Osteoblast (primary cell): Measurements from ENCODE around the gene ADGRL2. TPM values are rescaled to one million over a fixed set of nuclear protein-coding genes. Genes with fewer than 3 reads are reported as not detected.

Experiments
- DNase-seq: peaks from one replicate; pipeline ENCODE4 v3.0.0; 2011; ENCODE audit warnings: low spot score, mixed read lengths; ENCODE audit not compliant: insufficient read length; ENCODE audit errors: missing footprints
- H2AFZ ChIP-seq: 2 replicates; pipeline ENCODE4 v1.6.0; 2011; ENCODE audit warnings: mild to moderate bottlenecking, low read length
- H3K27ac ChIP-seq: 2 replicates; pipeline ENCODE4 v1.5.1; 2011; ENCODE audit warnings: mild to moderate bottlenecking, low read depth, low read length, moderate library complexity
- H3K27me3 ChIP-seq: 2 replicates; pipeline ENCODE4 v1.6.0; 2012; ENCODE audit warnings: mild to moderate bottlenecking, control low read depth, inconsistent platforms, low read length, moderate library complexity; ENCODE audit not compliant: insufficient read depth
- H3K36me3 ChIP-seq: 2 replicates; pipeline ENCODE4 v1.5.1; 2011; ENCODE audit warnings: mild to moderate bottlenecking, low read length, control low read depth, moderate library complexity; ENCODE audit not compliant: insufficient read depth
- H3K4me1 ChIP-seq: 2 replicates; pipeline ENCODE4 v1.5.1; 2011; ENCODE audit warnings: mild to moderate bottlenecking, low read length, control low read depth, moderate library complexity; ENCODE audit not compliant: insufficient read depth
- H3K4me2 ChIP-seq: 2 replicates; pipeline ENCODE4 v1.6.0; 2011; ENCODE audit warnings: mild to moderate bottlenecking, low read length; ENCODE audit not compliant: insufficient read depth
- H3K4me3 ChIP-seq: fragments of 200-600 bp; sonication (generic); 3 replicates; pipeline ENCODE4 v1.5.1; 2012; ENCODE audit warnings: mild to moderate bottlenecking, low read length, inconsistent platforms; ENCODE audit not compliant: insufficient read depth
- H3K79me2 ChIP-seq: 2 replicates; pipeline ENCODE4 v1.6.0; 2012; ENCODE audit warnings: mild to moderate bottlenecking, low read length, control low read depth, inconsistent platforms; ENCODE audit not compliant: insufficient read depth
- H3K9me3 ChIP-seq: 2 replicates; pipeline ENCODE4 v1.5.1; 2011; ENCODE audit warnings: low read depth, low read length, control low read depth
- H4K20me1 ChIP-seq: 2 replicates; pipeline ENCODE4 v1.6.0; 2012; ENCODE audit warnings: mild to moderate bottlenecking, low read length, control low read depth; ENCODE audit not compliant: insufficient read depth
- total RNA-seq: library from RNA; depleted of rRNA; stranded (reverse); fragments of >200 nt; gene quantifications from 2 replicates; pipeline ENCODE4 v1.2.3, GENCODE V29; 2012
- TF ChIP-seq, protein P1 (sequence below): IDR thresholded peaks from 2 replicates; pipeline ENCODE4 v1.5.1; 2011; ENCODE audit warnings: mild to moderate bottlenecking, low read depth, low read length, moderate library complexity; ENCODE audit errors: extremely low read depth

The ADGRL2 gene
- total RNA-seq, 1 donor = 55.4 TPM

DNA sequence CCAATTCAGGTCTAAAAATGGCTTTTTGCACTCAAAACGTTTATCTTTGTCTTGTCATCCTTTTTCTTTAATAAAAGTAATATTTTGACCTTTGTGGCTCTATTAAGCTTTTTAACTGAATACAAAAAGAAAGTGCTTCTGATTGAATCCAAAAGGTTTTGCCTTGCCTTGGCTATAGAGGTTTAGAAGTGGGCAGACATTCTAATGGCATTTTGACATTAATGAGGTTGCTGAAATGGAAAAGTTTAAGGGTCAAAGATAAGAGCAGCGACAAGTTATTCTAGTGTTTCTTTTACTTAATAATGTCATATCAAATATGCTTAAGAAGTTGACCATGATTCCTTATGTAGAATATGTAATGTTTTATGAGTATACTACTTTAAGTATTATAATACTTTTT is 120.2 kb downstream of the ADGRL2 start:
- Histone ChIP-seq H3K27ac (peak overlapping the region; percentile 36), H3K27me3 (no peaks in the 10 kb centered on the region), H3K4me1 (peaks cover 21% of the 10 kb centered on the region), H3K36me3 (no peaks in the 10 kb centered on the region), H3K79me2 (peaks cover 12% of the 10 kb centered on the region), H2AFZ (no peak overlapping the region), H3K9me3 (no peaks in the 10 kb centered on the region), H3K4me2 (peak overlapping the region; percentile 56), H4K20me1 (peaks cover 3% of the 10 kb centered on the region), H3K4me3 (no peak overlapping the region)
- TF ChIP-seq, protein P1, sequence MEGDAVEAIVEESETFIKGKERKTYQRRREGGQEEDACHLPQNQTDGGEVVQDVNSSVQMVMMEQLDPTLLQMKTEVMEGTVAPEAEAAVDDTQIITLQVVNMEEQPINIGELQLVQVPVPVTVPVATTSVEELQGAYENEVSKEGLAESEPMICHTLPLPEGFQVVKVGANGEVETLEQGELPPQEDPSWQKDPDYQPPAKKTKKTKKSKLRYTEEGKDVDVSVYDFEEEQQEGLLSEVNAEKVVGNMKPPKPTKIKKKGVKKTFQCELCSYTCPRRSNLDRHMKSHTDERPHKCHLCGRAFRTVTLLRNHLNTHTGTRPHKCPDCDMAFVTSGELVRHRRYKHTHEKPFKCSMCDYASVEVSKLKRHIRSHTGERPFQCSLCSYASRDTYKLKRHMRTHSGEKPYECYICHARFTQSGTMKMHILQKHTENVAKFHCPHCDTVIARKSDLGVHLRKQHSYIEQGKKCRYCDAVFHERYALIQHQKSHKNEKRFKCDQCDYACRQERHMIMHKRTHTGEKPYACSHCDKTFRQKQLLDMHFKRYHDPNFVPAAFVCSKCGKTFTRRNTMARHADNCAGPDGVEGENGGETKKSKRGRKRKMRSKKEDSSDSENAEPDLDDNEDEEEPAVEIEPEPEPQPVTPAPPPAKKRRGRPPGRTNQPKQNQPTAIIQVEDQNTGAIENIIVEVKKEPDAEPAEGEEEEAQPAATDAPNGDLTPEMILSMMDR = no peak
- no peak for DNase-seq

DNA sequence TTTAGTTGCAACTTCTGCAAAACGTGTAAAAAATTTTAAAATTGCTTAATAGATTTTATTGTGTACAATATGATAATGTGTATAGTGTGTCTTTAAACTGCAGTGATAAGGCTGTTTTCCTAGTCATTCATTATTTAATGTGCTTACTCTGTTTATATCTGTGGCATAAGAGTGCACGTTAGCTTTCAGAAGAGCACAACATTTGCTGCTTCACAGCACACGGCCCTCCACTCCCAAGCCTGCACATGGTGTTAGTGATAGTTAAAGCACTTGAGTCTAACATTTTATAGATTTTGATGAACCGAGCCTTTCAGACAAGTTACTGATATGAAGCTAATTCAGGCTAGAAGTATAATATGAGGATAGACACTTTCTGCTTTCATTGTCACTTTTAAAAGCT is 120.6 kb downstream of the ADGRL2 start:
- Histone ChIP-seq H2AFZ (no peak overlapping the region), H3K4me3 (no peak overlapping the region), H4K20me1 (peaks cover 3% of the 10 kb centered on the region), H3K36me3 (no peaks in the 10 kb centered on the region), H3K4me1 (peaks cover 21% of the 10 kb centered on the region), H3K27me3 (no peaks in the 10 kb centered on the region), H3K4me2 (no peak overlapping the region), H3K79me2 (peaks cover 12% of the 10 kb centered on the region), H3K9me3 (no peaks in the 10 kb centered on the region), H3K27ac (no peak overlapping the region)
- DNase-seq = no peak
- TF ChIP-seq, protein P1 = no peak

DNA sequence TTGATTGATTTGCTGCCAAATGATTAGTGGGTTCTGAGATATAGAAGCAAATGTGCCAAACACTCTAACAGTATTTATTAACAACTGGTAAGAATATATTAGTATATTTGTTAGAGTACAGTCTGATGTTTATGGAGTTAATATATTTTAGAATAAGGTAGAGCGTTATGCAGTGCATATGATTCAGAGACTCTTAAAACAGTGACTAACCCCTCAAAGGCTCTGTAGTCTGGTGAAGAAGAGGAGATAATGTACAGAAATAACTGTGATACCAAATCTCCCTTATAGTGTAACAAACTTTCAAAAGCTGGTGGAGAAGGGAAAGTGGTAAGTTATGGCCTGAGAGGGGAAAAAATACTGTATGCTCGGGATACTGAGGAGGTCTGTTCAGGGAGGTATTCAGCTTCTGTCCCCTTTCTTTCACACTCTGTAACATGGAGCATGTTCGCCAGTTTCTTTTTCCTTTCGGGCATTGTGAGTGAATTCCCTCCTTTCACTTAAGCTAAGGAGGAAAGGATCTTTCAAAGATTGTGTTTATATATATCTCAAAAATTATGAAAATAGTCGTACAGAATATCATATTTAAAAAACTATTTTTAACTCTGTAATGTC is 121.2 kb downstream of the ADGRL2 start:
- Histone ChIP-seq H4K20me1 (peaks cover 3% of the 10 kb centered on the region), H3K4me1 (peaks cover 21% of the 10 kb centered on the region), H3K36me3 (no peaks in the 10 kb centered on the region), H3K9me3 (no peaks in the 10 kb centered on the region), H3K4me2 (peak overlapping the region; percentile 74), H3K4me3 (peak overlapping the region; percentile 28), H3K27me3 (no peaks in the 10 kb centered on the region), H3K27ac (no peak overlapping the region), H3K79me2 (peaks cover 12% of the 10 kb centered on the region), H2AFZ (no peak overlapping the region)
- peak; percentile 31 for DNase-seq
- TF ChIP-seq, protein P1 = no peak

DNA sequence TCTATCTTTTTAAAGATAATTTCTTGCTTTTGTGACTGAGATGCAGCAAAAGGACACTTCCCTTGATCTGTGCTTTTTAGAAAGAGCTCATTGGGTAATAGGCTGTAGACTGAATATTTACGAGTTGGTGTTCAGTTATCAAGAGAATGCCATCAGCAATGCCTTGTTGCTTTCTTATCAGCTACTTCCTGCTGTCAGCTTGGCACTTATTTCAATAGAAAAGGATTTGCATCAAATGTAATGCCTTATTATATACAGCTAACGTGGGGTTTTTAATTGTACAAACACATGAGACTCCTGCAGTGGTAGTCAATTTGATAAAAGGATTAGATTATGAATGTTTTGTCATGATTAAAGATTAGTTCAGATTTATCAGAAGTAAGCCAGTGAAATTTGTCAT is 122.2 kb downstream of the ADGRL2 start:
- Histone ChIP-seq H3K9me3 (no peaks in the 10 kb centered on the region), H3K79me2 (peaks cover 12% of the 10 kb centered on the region), H2AFZ (no peak overlapping the region), H3K27ac (no peak overlapping the region), H3K4me3 (no peak overlapping the region), H4K20me1 (peaks cover 3% of the 10 kb centered on the region), H3K27me3 (no peaks in the 10 kb centered on the region), H3K36me3 (no peaks in the 10 kb centered on the region), H3K4me1 (peaks cover 21% of the 10 kb centered on the region), H3K4me2 (no peak overlapping the region)
- DNase-seq = no peak
- TF ChIP-seq, protein P1 = no peak
